Chondrocyte (in vitro differentiated cells): Measurements from ENCODE around the gene GRHL1. TPM values are rescaled to one million over a fixed set of nuclear protein-coding genes. Genes with fewer than 3 reads are reported as not detected.

ENCODE experiments used
- DNase-seq: peaks from one replicate; pipeline ENCODE4 v3.0.0; 2021; ENCODE audit warnings: mixed read lengths, low spot score
- H3K27ac Mint-ChIP-seq: one replicate; pipeline ENCODE4 v1.8.0; 2021; ENCODE audit warnings: mild to moderate bottlenecking, moderate library complexity, mixed read lengths; ENCODE audit not compliant: unreplicated experiment
- H3K27me3 Mint-ChIP-seq: 2 replicates; pipeline ENCODE4 v1.8.0; 2021; ENCODE audit warnings: low read depth, mixed read lengths
- H3K36me3 Mint-ChIP-seq: 2 replicates; pipeline ENCODE4 v1.8.0; 2021; ENCODE audit warnings: low read depth, mixed read lengths
- H3K4me1 Mint-ChIP-seq: 2 replicates; pipeline ENCODE4 v1.8.0; 2021; ENCODE audit warnings: low read depth, mild to moderate bottlenecking, mixed read lengths
- H3K4me3 Mint-ChIP-seq: one replicate; pipeline ENCODE4 v1.8.0; 2021; ENCODE audit warnings: mild to moderate bottlenecking, moderate library complexity, mixed read lengths; ENCODE audit not compliant: unreplicated experiment
- H3K9me3 Mint-ChIP-seq: 2 replicates; pipeline ENCODE4 v1.8.0; 2021; ENCODE audit warnings: low read depth, mixed read lengths
- CTCF ChIP-seq: fragments of 200-600 bp; sonication (generic); IDR thresholded peaks from 2 replicates; pipeline ENCODE4 v1.5.0; 2021; ENCODE audit warnings: antibody characterized with exemption, mild to moderate bottlenecking, moderate library complexity
- total RNA-seq: library from RNA; stranded (reverse); gene quantifications from 3 replicates; pipeline ENCODE4 v1.2.1, GENCODE V29; 2021

Gene GRHL1
- total RNA-seq, 1 donor from 2014 or later: 0.42 TPM

- Mint-ChIP-seq H3K36me3 (no peaks in the 10 kb centered on the region), H3K9me3 (no peaks in the 10 kb centered on the region), H3K27ac (no peak overlapping the region), H3K4me3 (no peak overlapping the region), H3K27me3 (peaks cover 3% of the 10 kb centered on the region), H3K4me1 (peaks cover 15% of the 10 kb centered on the region)
- no peak for TF ChIP-seq CTCF
- no peak for DNase-seq
Measured at GRCh38 chr2:10026940-10027569, 75.6 kb downstream of the GRHL1 start.

- no peak overlapping the region for H3K4me3 Mint-ChIP-seq
- H3K27ac Mint-ChIP-seq: no peak overlapping the region
- no peak for DNase-seq
- H3K36me3 Mint-ChIP-seq: no peaks in the 10 kb centered on the region
- no peaks in the 10 kb centered on the region for H3K9me3 Mint-ChIP-seq
- peaks cover under 1% of the 10 kb centered on the region for H3K27me3 Mint-ChIP-seq
- TF ChIP-seq CTCF: no peak
- peaks cover 15% of the 10 kb centered on the region for H3K4me1 Mint-ChIP-seq
Measured at GRCh38 chr2:10027660-10028330, 76.3 kb downstream of the GRHL1 start.

DNA sequence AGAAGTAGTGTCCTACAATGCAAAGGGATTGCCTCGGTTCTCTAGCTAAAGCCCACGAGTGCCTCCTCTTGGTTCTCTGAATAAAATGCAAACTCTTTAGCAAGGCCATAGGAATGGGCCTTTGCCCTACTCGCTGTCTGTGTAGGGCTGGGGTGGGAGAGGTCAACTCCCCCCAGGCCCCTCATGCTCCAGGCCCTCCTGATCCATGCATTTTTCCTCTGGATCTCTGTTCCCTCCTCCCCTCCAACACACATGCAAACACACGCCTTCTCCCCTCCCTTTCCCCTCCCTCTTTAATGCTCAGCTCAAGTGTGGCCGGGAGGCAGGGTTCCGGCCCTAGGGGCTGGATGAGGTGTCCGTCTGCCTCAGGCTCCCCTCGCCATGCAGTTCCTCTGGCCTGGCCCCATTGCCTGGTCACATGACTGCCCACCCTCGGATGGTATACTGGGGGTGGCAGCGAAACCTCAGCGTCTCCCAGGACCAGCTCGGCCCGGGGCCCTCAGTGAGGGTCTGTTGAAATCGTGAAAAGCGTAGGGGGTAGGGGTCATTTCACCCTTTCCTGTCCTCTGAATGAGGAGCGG is 77.0 kb downstream of the GRHL1 start:
- H3K27me3 Mint-ChIP-seq: no peaks in the 10 kb centered on the region
- peaks cover 15% of the 10 kb centered on the region for H3K4me1 Mint-ChIP-seq

DNA sequence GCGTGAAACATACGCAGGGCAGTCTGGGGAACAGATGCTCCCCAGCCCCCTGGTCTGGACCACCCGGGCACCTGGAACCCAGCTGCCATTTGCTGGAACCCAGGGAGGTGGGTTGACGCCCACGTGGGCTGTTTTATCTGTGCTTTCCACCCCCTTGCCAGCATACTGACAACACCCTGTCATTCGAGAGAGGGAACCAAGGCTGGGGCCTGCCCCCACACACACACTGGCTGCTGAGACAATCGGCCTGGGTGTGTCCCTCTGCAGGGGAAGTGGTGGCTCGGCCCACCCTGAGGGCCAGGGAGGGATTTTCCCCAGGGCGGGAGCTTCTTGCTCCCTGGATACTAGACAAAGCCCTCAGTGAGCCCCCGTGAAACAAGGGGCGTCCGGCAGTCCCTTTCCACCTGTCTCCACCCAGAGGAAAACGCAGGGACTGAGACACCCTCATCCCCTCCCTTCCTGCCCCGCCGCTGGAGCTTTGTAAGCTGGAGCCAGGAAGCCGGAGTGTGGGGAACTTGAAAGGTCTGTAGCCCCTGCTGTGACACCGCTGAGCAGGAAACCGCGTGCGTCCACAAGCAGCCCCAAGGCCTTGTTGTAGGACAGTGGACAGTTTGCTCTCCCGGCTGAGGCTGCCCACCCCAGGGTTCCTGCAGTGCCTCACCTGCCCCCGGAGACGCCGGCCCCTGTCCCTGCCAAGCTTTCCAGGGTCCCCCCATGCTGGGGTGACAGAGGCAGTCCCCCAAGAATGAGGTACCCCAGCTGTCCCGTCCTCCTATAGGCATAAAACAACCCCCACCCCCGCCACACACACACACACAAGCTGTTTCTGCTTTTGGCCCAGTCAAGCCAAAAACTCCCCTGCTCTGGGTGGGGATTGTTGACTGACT is 77.7 kb downstream of the GRHL1 start:
- no peak overlapping the region for H3K27ac Mint-ChIP-seq
- TF ChIP-seq CTCF: peak; percentile 38
- H3K4me1 Mint-ChIP-seq: peaks cover 15% of the 10 kb centered on the region
- H3K36me3 Mint-ChIP-seq: no peaks in the 10 kb centered on the region
- no peak overlapping the region for H3K4me3 Mint-ChIP-seq
- no peaks in the 10 kb centered on the region for H3K9me3 Mint-ChIP-seq
- no peak for DNase-seq
- no peaks in the 10 kb centered on the region for H3K27me3 Mint-ChIP-seq

More for the DNA sequence above, 77.0 kb downstream of the GRHL1 start:
- no peaks in the 10 kb centered on the region for H3K9me3 Mint-ChIP-seq
- H3K36me3 Mint-ChIP-seq: no peaks in the 10 kb centered on the region
- TF ChIP-seq CTCF: peak; percentile 24
- DNase-seq: no peak
- no peak overlapping the region for H3K27ac Mint-ChIP-seq
- H3K4me3 Mint-ChIP-seq: no peak overlapping the region

- Mint-ChIP-seq H3K4me3 (no peak overlapping the region), H3K27me3 (no peaks in the 10 kb centered on the region), H3K9me3 (no peaks in the 10 kb centered on the region), H3K36me3 (no peaks in the 10 kb centered on the region), H3K4me1 (peaks cover 15% of the 10 kb centered on the region), H3K27ac (no peak overlapping the region)
- no peak for TF ChIP-seq CTCF
- no peak for DNase-seq
Measured at GRCh38 chr2:10029875-10030223, 78.4 kb downstream of the GRHL1 start.
